CD14-positive monocyte (primary cell): ENCODE measurements around the gene FNIP1. TPM values are rescaled to one million over a fixed set of nuclear protein-coding genes. Genes with fewer than 3 reads are reported as not detected.

Source experiments
- DNase-seq, 3 donors: peaks; one replicate each; pipeline ENCODE4 v3.0.0-alpha.2; 2011 to 2022
- H2AFZ ChIP-seq: 2 replicates; pipeline ENCODE4 v1.6.0; 2012; ENCODE audit warnings: mild to moderate bottlenecking, low read depth, low read length, inconsistent platforms; ENCODE audit not compliant: insufficient read depth, poor library complexity, severe bottlenecking
- H3K27ac ChIP-seq, 2 donors: 1 replicate in 1 of 2; 2 replicates in 1 of 2; pipeline ENCODE4 v1.5.1; 2012 to 2013; ENCODE audit warnings: low read length in 2 of 2, control low read depth in 1 of 2, inconsistent platforms in 1 of 2, low read depth in 1 of 2, mild to moderate bottlenecking in 1 of 2
- H3K27me3 ChIP-seq, 2 donors: one replicate each; pipeline versions ENCODE4 v1.6.0 to v1.6.1; 2011 to 2013; ENCODE audit warnings: low read length in 2 of 2; ENCODE audit not compliant: control insufficient read depth in 2 of 2, insufficient read depth in 2 of 2
- H3K36me3 ChIP-seq, 2 donors: replicated peaks in 1 of 2; 1 replicate in 1 of 2; 2 replicates in 1 of 2; pipeline versions ENCODE4 v1.5.1 to v1.6.1; 2012 to 2013; ENCODE audit warnings: low read length in 2 of 2, control low read depth in 1 of 2, inconsistent platforms in 1 of 2, mild to moderate bottlenecking in 1 of 2; ENCODE audit not compliant: insufficient read depth in 2 of 2, control insufficient read depth in 1 of 2
- H3K4me1 ChIP-seq, 2 donors: 1 replicate in 1 of 2; 2 replicates in 1 of 2; pipeline versions ENCODE4 v1.5.1 to v1.6.1; 2012 to 2013; ENCODE audit warnings: low read length in 2 of 2, control low read depth in 1 of 2, inconsistent platforms in 1 of 2, mild to moderate bottlenecking in 1 of 2, moderate library complexity in 1 of 2; ENCODE audit not compliant: insufficient read depth in 2 of 2, control insufficient read depth in 1 of 2
- H3K4me2 ChIP-seq: replicated peaks from 2 replicates; pipeline ENCODE3; 2012; ENCODE audit warnings: low read length, moderate library complexity, mild to moderate bottlenecking; ENCODE audit not compliant: poor library complexity, severe bottlenecking; ENCODE audit errors: extremely low read depth
- H3K4me3 ChIP-seq, 3 experiments: fragments of 200-600 bp in 1 of 3; sonication (generic) in 1 of 3; replicated peaks in 1 of 3; 1 replicate in 2 of 3; 2 replicates in 1 of 3; pipeline ENCODE4 v1.5.1; 2011 to 2013; ENCODE audit warnings: low read length in 3 of 3, mild to moderate bottlenecking in 3 of 3, control low read depth in 2 of 3, low read depth in 2 of 3, inconsistent platforms in 1 of 3, moderate library complexity in 1 of 3
- H3K79me2 ChIP-seq: 2 replicates; pipeline ENCODE4 v1.6.0; 2012; ENCODE audit warnings: mild to moderate bottlenecking, control low read depth, inconsistent platforms, low read length, moderate library complexity; ENCODE audit not compliant: insufficient read depth
- H3K9ac ChIP-seq: 2 replicates; pipeline ENCODE4 v1.6.0; 2017; ENCODE audit warnings: low read length, mild to moderate bottlenecking; ENCODE audit not compliant: insufficient read depth, poor library complexity, severe bottlenecking
- H3K9me3 ChIP-seq, 2 donors: replicated peaks in 1 of 2; 1 replicate in 1 of 2; 2 replicates in 1 of 2; pipeline versions ENCODE4 v1.5.1 to v1.6.1; 2012 to 2013; ENCODE audit warnings: low read length in 2 of 2, control low read depth in 1 of 2; ENCODE audit not compliant: control insufficient read depth in 1 of 2, insufficient read depth in 1 of 2
- H4K20me1 ChIP-seq: 2 replicates; pipeline ENCODE4 v1.6.0; 2012; ENCODE audit warnings: mild to moderate bottlenecking, low read length, control low read depth, moderate library complexity; ENCODE audit not compliant: insufficient read depth
- H3K27ac Mint-ChIP-seq, 7 donors: one replicate each; pipeline ENCODE4 v1.8.0; 2020; ENCODE audit warnings: mild to moderate bottlenecking in 7 of 7, mixed read lengths in 7 of 7, moderate library complexity in 6 of 7, inconsistent platforms in 2 of 7
- H3K27me3 Mint-ChIP-seq, 3 donors: one replicate each; pipeline ENCODE4 v1.8.0; 2021 to 2022; ENCODE audit warnings: low read depth in 3 of 3, mild to moderate bottlenecking in 3 of 3, mixed read lengths in 3 of 3, moderate library complexity in 3 of 3, inconsistent platforms in 1 of 3
- H3K36me3 Mint-ChIP-seq, 2 donors: one replicate each; pipeline ENCODE4 v1.8.0; 2020; ENCODE audit warnings: mixed read lengths in 2 of 2, inconsistent platforms in 1 of 2, mild to moderate bottlenecking in 1 of 2
- H3K4me1 Mint-ChIP-seq: one replicate; pipeline ENCODE4 v1.8.0; 2020; ENCODE audit warnings: mild to moderate bottlenecking, mixed read lengths
- H3K4me3 Mint-ChIP-seq, 2 donors: one replicate each; pipeline ENCODE4 v1.8.0; 2020; ENCODE audit warnings: mild to moderate bottlenecking in 2 of 2, mixed read lengths in 2 of 2, moderate library complexity in 1 of 2
- H3K9me3 Mint-ChIP-seq, 7 donors: one replicate each; pipeline ENCODE4 v1.8.0; 2020 to 2022; ENCODE audit warnings: mixed read lengths in 7 of 7, mild to moderate bottlenecking in 6 of 7, moderate library complexity in 6 of 7, inconsistent platforms in 2 of 7
- WGBS: methylation state at CpG from one replicate; pipeline ENCODE4 v1.1.5; 2013; ENCODE audit warnings: missing lambda C conversion rate; ENCODE audit not compliant: insufficient coverage; 5-methylcytosine and 5-hydroxymethylcytosine counted together
- intact Hi-C, 2 donors: fragments of 100-400 bp; cut with micrococcal nuclease; formaldehyde crosslinking; loops; one replicate each; pipeline versions ENCODE4 v1.15.0 to v1.15.1; 2023
- polyA plus RNA-seq, 3 donors: library from polyadenylated mRNA; depleted of rRNA in 1 of 3; unstranded in 2 of 3; stranded (reverse) in 1 of 3; fragments of 300-500 nt in 2 of 3; fragments of >200 nt in 1 of 3; fragmentation: Illumina TruSeq in 2 of 3; gene quantifications; 1 replicate in 2 of 3; 2 replicates in 1 of 3; pipeline ENCODE4 v1.2.3, GENCODE V29; 2012 to 2021
- TF ChIP-seq, protein P1 (sequence below): fragments of 200-600 bp; IDR thresholded peaks from one replicate; pipeline ENCODE4 v1.8.0; 2022; ENCODE audit warnings: antibody characterized with exemption, mild to moderate bottlenecking

FNIP1 gene
- polyA plus RNA-seq, 3 donors = 13.6 to 17.3 (median 16.3) TPM

DNA sequence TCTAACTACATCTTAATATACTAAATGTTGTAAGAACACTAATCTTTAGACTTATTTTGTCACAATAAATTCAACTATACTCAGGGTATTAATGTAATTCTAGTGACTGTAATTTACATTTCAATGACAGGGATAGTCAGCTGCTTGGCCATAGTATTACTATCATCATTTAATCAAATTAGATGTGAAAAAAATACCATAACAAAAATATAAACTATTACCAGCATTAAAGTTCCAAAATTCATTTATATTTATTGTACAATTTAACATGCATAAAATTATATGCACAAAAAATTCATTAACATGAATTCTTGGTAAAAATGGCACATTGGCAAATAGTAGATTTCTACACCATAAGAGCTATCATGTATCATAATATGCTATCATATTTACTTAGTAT is 28.9 kb downstream of the FNIP1 start:
- DNase-seq = no peak
- Histone ChIP-seq H3K9me3 (peaks cover 10 to 12% of the 10 kb centered on the region in 2 donors), H3K79me2 (peaks cover 100% of the 10 kb centered on the region), H4K20me1 (peaks cover 100% of the 10 kb centered on the region), H3K27me3 (no peaks in the 10 kb centered on the region), H3K9ac (no peak overlapping the region), H3K4me3 (no peak overlapping the region), H3K36me3 (peaks cover 3 to 17% of the 10 kb centered on the region in 2 donors), H3K4me2 (no peak overlapping the region), H3K27ac (no peak overlapping the region), H2AFZ (no peak overlapping the region), H3K4me1 (peaks cover 0 to 9% of the 10 kb centered on the region in 2 donors)
- Mint-ChIP-seq H3K4me3 (no peak overlapping the region), H3K27me3 (peaks cover 0 to 1% (median 0%) of the 10 kb centered on the region in 3 donors), H3K4me1 (peaks cover 16% of the 10 kb centered on the region), H3K9me3 (peaks cover 4 to 15% (median 8%) of the 10 kb centered on the region in 7 donors), H3K36me3 (peaks cover 13 to 21% of the 10 kb centered on the region in 2 donors), H3K27ac (no peak overlapping the region)
- TF ChIP-seq, protein P1, sequence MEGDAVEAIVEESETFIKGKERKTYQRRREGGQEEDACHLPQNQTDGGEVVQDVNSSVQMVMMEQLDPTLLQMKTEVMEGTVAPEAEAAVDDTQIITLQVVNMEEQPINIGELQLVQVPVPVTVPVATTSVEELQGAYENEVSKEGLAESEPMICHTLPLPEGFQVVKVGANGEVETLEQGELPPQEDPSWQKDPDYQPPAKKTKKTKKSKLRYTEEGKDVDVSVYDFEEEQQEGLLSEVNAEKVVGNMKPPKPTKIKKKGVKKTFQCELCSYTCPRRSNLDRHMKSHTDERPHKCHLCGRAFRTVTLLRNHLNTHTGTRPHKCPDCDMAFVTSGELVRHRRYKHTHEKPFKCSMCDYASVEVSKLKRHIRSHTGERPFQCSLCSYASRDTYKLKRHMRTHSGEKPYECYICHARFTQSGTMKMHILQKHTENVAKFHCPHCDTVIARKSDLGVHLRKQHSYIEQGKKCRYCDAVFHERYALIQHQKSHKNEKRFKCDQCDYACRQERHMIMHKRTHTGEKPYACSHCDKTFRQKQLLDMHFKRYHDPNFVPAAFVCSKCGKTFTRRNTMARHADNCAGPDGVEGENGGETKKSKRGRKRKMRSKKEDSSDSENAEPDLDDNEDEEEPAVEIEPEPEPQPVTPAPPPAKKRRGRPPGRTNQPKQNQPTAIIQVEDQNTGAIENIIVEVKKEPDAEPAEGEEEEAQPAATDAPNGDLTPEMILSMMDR = no peak
- intact Hi-C loops = no loop called here

DNA sequence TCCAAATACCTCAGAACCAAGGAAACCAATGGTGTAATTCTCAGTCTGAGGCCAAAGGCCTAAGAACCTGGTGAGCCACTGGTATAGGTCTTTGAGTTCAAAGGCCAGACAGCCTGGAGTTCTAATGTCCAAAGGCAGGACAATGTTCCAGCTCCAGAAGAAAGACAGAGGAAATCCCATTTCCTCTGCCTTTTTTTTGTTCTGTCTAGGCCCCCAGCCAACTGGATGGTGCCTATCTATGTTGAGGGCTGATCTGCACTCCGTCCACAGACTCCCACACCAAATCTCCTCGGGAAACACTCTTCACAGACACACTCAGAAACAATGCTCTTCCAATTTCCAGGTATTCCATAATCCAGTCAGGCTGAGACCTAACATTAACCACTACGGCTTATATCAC is 30.1 kb downstream of the FNIP1 start:
- Histone ChIP-seq H3K27ac (peak overlapping the region in 1 of 2 donors; percentile 53), H3K9ac (no peak overlapping the region), H3K4me1 (peaks cover 0 to 7% of the 10 kb centered on the region in 2 donors), H3K36me3 (peaks cover 3 to 17% of the 10 kb centered on the region in 2 donors), H3K4me3 (no peak overlapping the region), H3K9me3 (peaks cover 10 to 12% of the 10 kb centered on the region in 2 donors), H4K20me1 (peaks cover 100% of the 10 kb centered on the region), H2AFZ (no peak overlapping the region), H3K27me3 (no peaks in the 10 kb centered on the region), H3K4me2 (no peak overlapping the region), H3K79me2 (peaks cover 100% of the 10 kb centered on the region)
- Mint-ChIP-seq H3K27me3 (peaks cover 0 to 1% (median 0%) of the 10 kb centered on the region in 3 donors), H3K36me3 (peaks cover 14 to 21% of the 10 kb centered on the region in 2 donors), H3K4me1 (peaks cover 24% of the 10 kb centered on the region), H3K9me3 (peaks cover 4 to 15% (median 8%) of the 10 kb centered on the region in 7 donors), H3K4me3 (no peak overlapping the region), H3K27ac (peak overlapping the region in 1 of 7 donors; percentile 11)
- TF ChIP-seq, protein P1 = no peak
- 100% methylated on average over 3 of the region's 3 CpGs for WGBS
- no peak for DNase-seq
- intact Hi-C loops = no loop called here
